Osteocyte (in vitro differentiated cells): ENCODE data around the gene KANK3. TPM values are rescaled to one million over a fixed set of nuclear protein-coding genes. Genes with fewer than 3 reads are reported as not detected.
"Not testable (repeated sequence)": the region's sequence is repeated elsewhere in the genome, so short reads cannot be mapped to it uniquely, and the experiment has no call there.

Experiments used
- DNase-seq: peaks from one replicate; pipeline ENCODE4 v3.0.0; 2021; ENCODE audit warnings: mixed read lengths; ENCODE audit not compliant: unreplicated experiment; ENCODE audit errors: extremely low spot score
- H3K27ac Mint-ChIP-seq: one replicate; pipeline ENCODE4 v1.8.0; 2021; ENCODE audit warnings: mild to moderate bottlenecking, mixed read lengths; ENCODE audit not compliant: unreplicated experiment
- H3K27me3 Mint-ChIP-seq: one replicate; pipeline ENCODE4 v1.8.0; 2021; ENCODE audit warnings: mixed read lengths; ENCODE audit not compliant: unreplicated experiment
- H3K36me3 Mint-ChIP-seq: one replicate; pipeline ENCODE4 v1.8.0; 2021; ENCODE audit warnings: mixed read lengths; ENCODE audit not compliant: unreplicated experiment
- H3K4me1 Mint-ChIP-seq: one replicate; pipeline ENCODE4 v1.8.0; 2021; ENCODE audit warnings: mixed read lengths; ENCODE audit not compliant: unreplicated experiment
- H3K4me3 Mint-ChIP-seq: one replicate; pipeline ENCODE4 v1.8.0; 2021; ENCODE audit warnings: mild to moderate bottlenecking, moderate library complexity, mixed read lengths; ENCODE audit not compliant: unreplicated experiment
- H3K9me3 Mint-ChIP-seq: one replicate; pipeline ENCODE4 v1.8.0; 2021; ENCODE audit warnings: mixed read lengths; ENCODE audit not compliant: unreplicated experiment
- total RNA-seq: library from RNA; stranded (reverse); gene quantifications from 2 replicates; pipeline ENCODE4 v1.2.1, GENCODE V29; 2021
- TF ChIP-seq, protein P1 (sequence below): fragments of 200-600 bp; sonication (generic); IDR thresholded peaks from 2 replicates; pipeline ENCODE4 v1.5.0; 2021; ENCODE audit warnings: antibody characterized with exemption, mild to moderate bottlenecking, moderate library complexity

Gene KANK3
- total RNA-seq, 1 donor from 2014 or later: 0.30 TPM

DNA sequence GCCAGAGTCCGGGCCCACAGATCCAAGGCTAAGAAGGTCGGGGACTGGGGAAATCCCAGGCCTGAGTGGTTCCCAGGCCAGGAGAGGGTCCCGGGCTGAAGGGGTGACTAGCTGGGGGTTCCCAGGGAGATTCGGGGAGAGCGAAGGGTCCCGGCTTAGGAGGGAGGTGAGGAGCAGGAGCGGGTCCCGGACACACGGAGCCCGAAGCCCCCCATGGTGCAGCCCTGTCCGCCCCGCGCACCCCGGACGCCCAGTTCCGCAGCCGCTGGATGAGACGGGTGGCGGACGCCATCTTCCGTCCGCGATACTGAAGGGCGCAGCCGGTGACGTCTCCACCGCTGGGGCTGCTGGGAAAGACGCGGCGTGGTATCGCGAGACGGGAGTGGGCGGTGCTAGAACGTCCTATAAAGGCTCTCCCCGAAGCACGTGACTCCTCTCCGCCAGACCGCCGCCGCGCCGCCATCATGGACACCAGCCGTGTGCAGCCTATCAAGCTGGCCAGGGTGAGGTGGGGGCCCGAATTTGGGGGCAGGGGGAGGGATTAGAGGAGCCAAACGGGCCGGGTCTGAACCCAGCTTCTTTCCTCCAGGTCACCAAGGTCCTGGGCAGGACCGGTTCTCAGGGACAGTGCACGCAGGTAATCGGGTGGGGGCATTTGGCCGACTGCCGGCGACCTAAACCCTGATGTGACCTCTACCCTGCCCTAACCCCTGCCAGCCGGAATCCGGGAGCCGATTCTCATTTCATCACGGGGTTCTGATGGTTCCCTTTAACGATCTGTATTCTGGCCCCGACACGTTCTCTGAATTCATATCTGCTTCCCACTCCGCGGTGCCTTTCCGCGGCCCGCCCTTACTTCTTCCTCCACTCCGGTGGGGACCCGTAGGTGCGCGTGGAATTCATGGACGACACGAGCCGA lies 21.7 kb downstream of the KANK3 start, which contains the start of the genes NDUFA7 and RPS28:
Gene NDUFA7, minus strand, starts transcription at position 309 of the 919 bp plus-strand sequence. Its CDS starts 17 bp downstream, at position 292.
Gene RPS28, plus strand, starts transcription at position 430 of the 919 bp plus-strand sequence. Its CDS starts 35 bp downstream, at position 465.
- DNase-seq: peak; percentile 99
- H3K36me3 Mint-ChIP-seq: peaks cover 8% of the 10 kb centered on the region
- H3K9me3 Mint-ChIP-seq: no peaks in the 10 kb centered on the region
- H3K4me1 Mint-ChIP-seq: peaks cover 34% of the 10 kb centered on the region
- peak within 1 kb of the TSS; percentile 99 for H3K4me3 Mint-ChIP-seq
- TF ChIP-seq, protein P1, sequence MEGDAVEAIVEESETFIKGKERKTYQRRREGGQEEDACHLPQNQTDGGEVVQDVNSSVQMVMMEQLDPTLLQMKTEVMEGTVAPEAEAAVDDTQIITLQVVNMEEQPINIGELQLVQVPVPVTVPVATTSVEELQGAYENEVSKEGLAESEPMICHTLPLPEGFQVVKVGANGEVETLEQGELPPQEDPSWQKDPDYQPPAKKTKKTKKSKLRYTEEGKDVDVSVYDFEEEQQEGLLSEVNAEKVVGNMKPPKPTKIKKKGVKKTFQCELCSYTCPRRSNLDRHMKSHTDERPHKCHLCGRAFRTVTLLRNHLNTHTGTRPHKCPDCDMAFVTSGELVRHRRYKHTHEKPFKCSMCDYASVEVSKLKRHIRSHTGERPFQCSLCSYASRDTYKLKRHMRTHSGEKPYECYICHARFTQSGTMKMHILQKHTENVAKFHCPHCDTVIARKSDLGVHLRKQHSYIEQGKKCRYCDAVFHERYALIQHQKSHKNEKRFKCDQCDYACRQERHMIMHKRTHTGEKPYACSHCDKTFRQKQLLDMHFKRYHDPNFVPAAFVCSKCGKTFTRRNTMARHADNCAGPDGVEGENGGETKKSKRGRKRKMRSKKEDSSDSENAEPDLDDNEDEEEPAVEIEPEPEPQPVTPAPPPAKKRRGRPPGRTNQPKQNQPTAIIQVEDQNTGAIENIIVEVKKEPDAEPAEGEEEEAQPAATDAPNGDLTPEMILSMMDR: peak; percentile 22
- no peaks in the 10 kb centered on the region for H3K27me3 Mint-ChIP-seq
- peak within 1 kb of the TSS; percentile 98 for H3K27ac Mint-ChIP-seq

DNA sequence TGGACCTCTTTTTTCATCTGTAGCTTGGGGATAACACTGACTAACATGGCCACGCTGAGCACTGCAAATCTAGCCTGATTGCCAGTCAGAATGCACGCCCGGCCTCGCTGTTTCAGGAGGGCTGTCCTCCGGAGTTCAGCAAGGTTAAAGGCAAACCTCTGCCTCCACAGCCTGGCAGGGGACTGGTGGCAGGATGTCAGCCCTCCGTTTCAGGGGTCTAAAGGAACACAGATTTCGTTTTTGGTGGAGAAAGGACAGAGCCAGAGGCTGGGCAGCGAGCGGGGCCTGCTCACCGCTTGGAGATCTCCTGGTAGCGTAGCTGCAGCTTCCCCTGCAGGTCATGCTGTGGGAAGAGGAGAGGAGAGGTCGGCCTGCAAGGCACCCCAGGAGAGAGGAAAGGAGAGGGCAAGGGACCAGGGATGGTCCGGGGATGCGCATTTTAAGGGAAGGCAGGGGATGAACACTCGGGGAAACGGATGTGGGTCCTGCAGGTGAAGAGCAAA lies 22.4 kb downstream of the KANK3 start:
- peak overlapping the region; percentile 98 for H3K27ac Mint-ChIP-seq
- peaks cover 10% of the 10 kb centered on the region for H3K36me3 Mint-ChIP-seq
- no peaks in the 10 kb centered on the region for H3K9me3 Mint-ChIP-seq
- TF ChIP-seq, protein P1: no peak
- H3K4me1 Mint-ChIP-seq: peaks cover 34% of the 10 kb centered on the region
- peak overlapping the region; percentile 99 for H3K4me3 Mint-ChIP-seq
- no peaks in the 10 kb centered on the region for H3K27me3 Mint-ChIP-seq
- DNase-seq: no peak

DNA sequence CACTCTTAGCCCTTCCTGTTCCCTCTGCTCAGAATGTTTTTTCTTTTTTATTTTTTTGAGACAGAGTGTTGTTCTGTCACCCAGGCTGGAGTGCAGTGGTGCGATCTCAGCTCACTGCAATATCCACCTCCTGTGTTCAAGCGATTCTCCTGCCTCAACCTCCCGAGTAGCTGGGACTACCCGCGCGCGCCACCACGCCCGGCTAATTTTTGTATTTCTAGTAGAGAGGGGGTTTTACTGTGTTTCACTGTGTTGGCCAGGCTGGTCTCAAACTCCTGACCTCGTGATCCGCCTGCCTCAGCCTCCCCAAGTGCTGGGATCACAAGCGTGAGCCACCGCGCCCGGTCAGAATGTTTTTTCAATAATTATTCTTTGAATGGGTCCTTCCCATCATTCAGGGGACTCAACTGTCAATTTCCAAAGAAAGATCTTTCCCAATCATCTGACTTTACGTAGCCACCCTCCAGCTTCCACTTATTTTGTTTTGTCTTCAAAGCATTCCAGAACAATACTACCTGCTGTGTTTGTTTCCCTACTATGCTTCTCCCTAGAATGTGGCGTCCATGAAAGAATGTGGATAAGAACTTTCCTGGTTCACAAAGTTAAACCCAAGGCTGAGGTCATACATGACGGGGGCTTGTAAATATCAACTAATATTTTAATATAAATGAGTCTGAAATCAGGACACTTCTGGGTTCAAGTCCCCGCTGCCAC lies 23.1 kb downstream of the KANK3 start:
- Mint-ChIP-seq H3K9me3 (no peaks in the 10 kb centered on the region), H3K36me3 (peaks cover 16% of the 10 kb centered on the region), H3K4me3 (peak overlapping the region; percentile 99), H3K27ac (peak overlapping the region; percentile 98), H3K4me1 (peaks cover 34% of the 10 kb centered on the region), H3K27me3 (no peaks in the 10 kb centered on the region)
- TF ChIP-seq, protein P1: no peak
- DNase-seq: no peak

DNA sequence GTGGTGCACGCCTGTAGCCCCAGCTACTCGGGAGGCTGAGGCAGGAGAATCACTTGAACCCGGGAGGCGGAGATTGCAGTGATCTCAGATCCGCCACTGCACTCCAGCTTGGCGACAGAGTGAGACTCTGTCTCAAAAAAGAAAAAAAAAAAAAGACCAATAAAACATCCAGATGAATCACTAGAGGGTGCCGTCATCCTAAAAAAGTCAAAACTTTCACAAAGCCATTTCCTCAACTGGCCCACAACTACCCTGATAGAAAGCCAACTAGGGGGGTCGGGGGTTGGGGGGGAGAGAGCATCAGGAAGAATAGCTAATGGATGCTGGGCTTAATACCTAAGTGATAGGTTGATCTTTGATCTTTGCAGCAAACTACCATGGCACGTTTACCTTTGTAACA lies 24.2 kb downstream of the KANK3 start:
- Mint-ChIP-seq H3K36me3 (peaks cover 16% of the 10 kb centered on the region), H3K4me1 (peaks cover 34% of the 10 kb centered on the region)
- not testable (repeated sequence) for H3K27ac Mint-ChIP-seq, H3K4me3 Mint-ChIP-seq, H3K27me3 Mint-ChIP-seq, DNase-seq, H3K9me3 Mint-ChIP-seq
- TF ChIP-seq, protein P1: peak; percentile 19
